HFFc6 (cell line): ENCODE results near the gene ADK. TPM values are rescaled to one million over a fixed set of nuclear protein-coding genes. Genes with fewer than 3 reads are reported as not detected.
"Not testable (repeated sequence)": the region's sequence is repeated elsewhere in the genome, so short reads cannot be mapped to it uniquely, and the experiment has no call there.

Experiments
- DNase-seq: peaks from one replicate; pipeline ENCODE4 v3.0.0-alpha.2; 2018
- H3K27ac Mint-ChIP-seq: 2 replicates; pipeline ENCODE4 v1.8.0; 2020; ENCODE audit warnings: mild to moderate bottlenecking, mixed read lengths
- H3K27me3 Mint-ChIP-seq: 2 replicates; pipeline ENCODE4 v1.8.0; 2021; ENCODE audit warnings: mild to moderate bottlenecking, moderate library complexity, mixed read lengths; ENCODE audit not compliant: insufficient read depth
- H3K36me3 Mint-ChIP-seq: 2 replicates; pipeline ENCODE4 v1.8.0; 2021; ENCODE audit warnings: low read depth, mixed read lengths
- H3K4me1 Mint-ChIP-seq: 2 replicates; pipeline ENCODE4 v1.8.0; 2020; ENCODE audit warnings: low read depth, mixed read lengths
- H3K4me3 Mint-ChIP-seq: 2 replicates; pipeline ENCODE4 v1.8.0; 2020; ENCODE audit warnings: mild to moderate bottlenecking, moderate library complexity, mixed read lengths
- H3K9me3 Mint-ChIP-seq: 2 replicates; pipeline ENCODE4 v1.8.0; 2020; ENCODE audit warnings: mild to moderate bottlenecking, mixed read lengths
- CTCF ChIP-seq: fragments of 200-600 bp; sonication (generic); IDR thresholded peaks from 2 replicates; pipeline ENCODE4 v1.5.0; 2021; ENCODE audit warnings: antibody characterized with exemption, mild to moderate bottlenecking
- total RNA-seq, 6 experiments: library from RNA; stranded (reverse); fragmentation: NEBNext Ultra II Directional; extraction: Animal tissue kit (Norgen Biotek cat#: 25700); gene quantifications; 2 replicates in 1 of 6; 3 replicates in 5 of 6; pipeline ENCODE4 v1.2.3, GENCODE V29; 2021

Gene ADK
- total RNA-seq, 6 experiments from 2014 or later = 74.1 to 97.6 (median 86.0) TPM

- peaks cover 21% of the 10 kb centered on the region for H3K9me3 Mint-ChIP-seq
These were observed 196.5 kb downstream of the ADK start for GRCh38 chr10:74347522-74347921.

GRCh38 chr10:74353021-74353420 lies 202.0 kb downstream of the ADK start:
- not testable (repeated sequence) for DNase-seq, H3K4me3 Mint-ChIP-seq, H3K9me3 Mint-ChIP-seq, H3K4me1 Mint-ChIP-seq, H3K27ac Mint-ChIP-seq, H3K27me3 Mint-ChIP-seq
- H3K36me3 Mint-ChIP-seq = peaks cover 33% of the 10 kb centered on the region

More at GRCh38 chr10:74347522-74347921, 196.5 kb downstream of the ADK start:
- Mint-ChIP-seq H3K4me3 (no peak overlapping the region), H3K27ac (no peak overlapping the region), H3K36me3 (peaks cover 63% of the 10 kb centered on the region), H3K27me3 (no peaks in the 10 kb centered on the region; the same call in none of the 2 replicates), H3K4me1 (no peaks in the 10 kb centered on the region)
- no peak for DNase-seq
- no peak for TF ChIP-seq CTCF

GRCh38 chr10:74361678-74362077 lies 210.7 kb downstream of the ADK start:
- Mint-ChIP-seq H3K4me1 (peaks cover 29% of the 10 kb centered on the region), H3K4me3 (no peak overlapping the region), H3K27me3 (peaks cover 2% of the 10 kb centered on the region; the same call in 1 of the 2 replicates), H3K9me3 (peaks cover 24% of the 10 kb centered on the region), H3K27ac (no peak overlapping the region), H3K36me3 (peaks cover 70% of the 10 kb centered on the region)
- DNase-seq = no peak
- TF ChIP-seq CTCF = no peak

- H3K36me3 Mint-ChIP-seq = peaks cover 68% of the 10 kb centered on the region
- H3K4me1 Mint-ChIP-seq = peaks cover 29% of the 10 kb centered on the region
- H3K9me3 Mint-ChIP-seq = peaks cover 23% of the 10 kb centered on the region
- no peak for DNase-seq
- no peak for TF ChIP-seq CTCF
- H3K27me3 Mint-ChIP-seq = peaks cover 2% of the 10 kb centered on the region; the same call in 1 of the 2 replicates
- H3K27ac Mint-ChIP-seq = no peak overlapping the region
- H3K4me3 Mint-ChIP-seq = no peak overlapping the region
These were observed 212.7 kb downstream of the ADK start for GRCh38 chr10:74363727-74364126.

- no peak for TF ChIP-seq CTCF
- Mint-ChIP-seq H3K4me1 (peaks cover 29% of the 10 kb centered on the region), H3K27me3 (peaks cover 2% of the 10 kb centered on the region; the same call in 1 of the 2 replicates), H3K27ac (peak overlapping the region; percentile 11; the same call in 1 of the 2 replicates), H3K36me3 (peaks cover 60% of the 10 kb centered on the region), H3K4me3 (no peak overlapping the region), H3K9me3 (peaks cover 13% of the 10 kb centered on the region)
- DNase-seq = no peak
These were observed 214.1 kb downstream of the ADK start for GRCh38 chr10:74365109-74365508.

DNA sequence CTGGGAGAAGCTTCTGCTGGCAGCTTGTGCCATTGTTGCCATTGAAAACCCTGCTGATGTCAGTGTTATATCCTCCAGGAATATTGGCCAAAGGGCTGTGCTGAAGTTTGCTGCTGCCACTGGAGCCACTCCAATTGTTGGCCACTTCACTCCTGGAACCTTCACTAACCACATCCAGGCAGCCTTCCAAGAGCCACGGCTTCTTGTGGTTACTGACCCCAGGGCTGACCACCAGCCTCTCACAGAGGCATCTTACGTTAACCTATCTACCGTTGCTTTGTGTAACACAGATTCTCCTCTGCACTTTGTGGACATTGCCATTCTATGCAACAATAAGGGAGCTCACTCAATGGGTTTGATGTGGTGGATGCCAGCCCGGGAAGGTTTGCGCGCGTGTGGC lies 220.7 kb downstream of the ADK start:
- Mint-ChIP-seq H3K27me3 (peaks cover 3% of the 10 kb centered on the region; the same call in 1 of the 2 replicates), H3K36me3 (peaks cover 26% of the 10 kb centered on the region), H3K9me3 (no peaks in the 10 kb centered on the region), H3K27ac (no peak overlapping the region), H3K4me1 (peaks cover 44% of the 10 kb centered on the region), H3K4me3 (no peak overlapping the region)
- DNase-seq = peak; percentile 4
- no peak for TF ChIP-seq CTCF
